ENCODE measurements around the gene GCNT3.

The GCNT3 gene

DNA sequence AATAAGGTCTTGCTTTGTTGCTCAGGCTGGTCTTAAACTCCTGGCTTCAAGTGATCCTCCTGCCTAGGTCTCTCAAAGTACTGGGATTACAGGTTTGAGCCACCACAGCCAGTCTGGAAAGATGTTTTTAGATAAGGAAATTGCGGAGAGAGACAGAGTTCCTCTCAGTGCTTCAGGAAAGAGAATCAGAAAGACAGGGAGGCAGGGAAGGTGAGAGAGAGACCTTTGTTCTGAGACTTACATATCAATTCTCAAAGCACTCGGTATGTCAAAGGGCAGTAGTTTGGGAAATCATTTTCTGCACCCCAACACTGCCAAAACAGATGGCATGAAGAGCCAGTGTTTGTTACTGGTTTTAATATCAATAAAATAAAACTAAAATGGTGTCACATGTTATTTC lies 13.1 kb upstream of the GCNT3 start:
- Histone ChIP-seq H2AFZ (ENCODE audit: low read length) (no peak overlapping the region), H3K9me3 (ENCODE audit: insufficient read depth, low read depth, low read length) (peaks cover 6% of the 10 kb centered on the region; the same call in 1 of the 2 replicates), H3K9ac (ENCODE audit: low read depth, low read length, poor library complexity, severe bottlenecking) (no peak overlapping the region), H3K4me3 (ENCODE audit: low read length, poor library complexity, severe bottlenecking) (no peak overlapping the region), H3K4me1 (ENCODE audit: insufficient read depth, low read length, poor library complexity, severe bottlenecking) (no peaks in the 10 kb centered on the region), H3K4me2 (ENCODE audit: low read depth, low read length, poor library complexity, severe bottlenecking) (no peak overlapping the region), H3K36me3 (ENCODE audit: insufficient read depth, low read length) (no peaks in the 10 kb centered on the region), H3K9me2 (replicated peaks; ENCODE audit: low read depth, low read length) (no peaks in the 10 kb centered on the region), H3K79me2 (ENCODE audit: insufficient read depth, low read length) (no peaks in the 10 kb centered on the region), H3K27me3 (ENCODE audit: insufficient read depth, low read length, poor library complexity, severe bottlenecking) (no peaks in the 10 kb centered on the region), H4K20me1 (ENCODE audit: insufficient read depth, low read length, poor library complexity, severe bottlenecking) (no peaks in the 10 kb centered on the region), H3F3A (ENCODE audit: low read depth) (no peaks in the 10 kb centered on the region)
- no peak for TF ChIP-seq EZH2phosphoT487 (IDR thresholded peaks at IDR 0.05; ENCODE audit: borderline replicate concordance)
- TF ChIP-seq, protein P1, sequence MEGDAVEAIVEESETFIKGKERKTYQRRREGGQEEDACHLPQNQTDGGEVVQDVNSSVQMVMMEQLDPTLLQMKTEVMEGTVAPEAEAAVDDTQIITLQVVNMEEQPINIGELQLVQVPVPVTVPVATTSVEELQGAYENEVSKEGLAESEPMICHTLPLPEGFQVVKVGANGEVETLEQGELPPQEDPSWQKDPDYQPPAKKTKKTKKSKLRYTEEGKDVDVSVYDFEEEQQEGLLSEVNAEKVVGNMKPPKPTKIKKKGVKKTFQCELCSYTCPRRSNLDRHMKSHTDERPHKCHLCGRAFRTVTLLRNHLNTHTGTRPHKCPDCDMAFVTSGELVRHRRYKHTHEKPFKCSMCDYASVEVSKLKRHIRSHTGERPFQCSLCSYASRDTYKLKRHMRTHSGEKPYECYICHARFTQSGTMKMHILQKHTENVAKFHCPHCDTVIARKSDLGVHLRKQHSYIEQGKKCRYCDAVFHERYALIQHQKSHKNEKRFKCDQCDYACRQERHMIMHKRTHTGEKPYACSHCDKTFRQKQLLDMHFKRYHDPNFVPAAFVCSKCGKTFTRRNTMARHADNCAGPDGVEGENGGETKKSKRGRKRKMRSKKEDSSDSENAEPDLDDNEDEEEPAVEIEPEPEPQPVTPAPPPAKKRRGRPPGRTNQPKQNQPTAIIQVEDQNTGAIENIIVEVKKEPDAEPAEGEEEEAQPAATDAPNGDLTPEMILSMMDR (conservative IDR thresholded peaks at IDR 0.05; ENCODE audit: low read length), result no peak

DNA sequence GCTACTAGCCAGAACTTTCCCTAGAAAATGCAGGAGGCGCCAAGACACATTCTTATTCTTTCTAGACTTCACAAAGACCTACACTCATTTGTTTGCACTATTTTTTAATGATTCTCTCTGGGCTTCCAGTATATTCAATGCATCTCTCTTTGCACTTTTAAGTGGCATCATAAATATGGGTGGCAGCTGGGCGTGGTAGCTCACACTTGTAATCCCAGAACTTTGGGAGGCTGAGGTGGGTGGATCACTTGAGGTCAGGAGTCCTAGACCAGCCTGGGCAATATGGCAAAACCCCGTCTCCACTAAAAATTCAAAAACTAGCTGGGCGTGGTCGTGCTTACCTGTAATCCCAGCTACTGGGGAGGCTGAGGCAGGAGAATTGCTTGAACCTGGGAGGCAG lies 5.6 kb upstream of the GCNT3 start:
- H3K9me2 ChIP-seq (replicated peaks; ENCODE audit: low read depth, low read length), result no peaks in the 10 kb centered on the region
- H3K4me3 ChIP-seq (ENCODE audit: low read length, poor library complexity, severe bottlenecking), result no peak overlapping the region
- no peak overlapping the region for H3K9ac ChIP-seq (ENCODE audit: low read depth, low read length, poor library complexity, severe bottlenecking)
- no peaks in the 10 kb centered on the region for H3K4me1 ChIP-seq (ENCODE audit: insufficient read depth, low read length, poor library complexity, severe bottlenecking)
- H3K4me2 ChIP-seq (ENCODE audit: low read depth, low read length, poor library complexity, severe bottlenecking), result no peak overlapping the region
- no peaks in the 10 kb centered on the region for H3K79me2 ChIP-seq (ENCODE audit: insufficient read depth, low read length)
- TF ChIP-seq EZH2phosphoT487 (IDR thresholded peaks at IDR 0.05; ENCODE audit: borderline replicate concordance), result no peak
- peaks cover 6% of the 10 kb centered on the region; the same call in 1 of the 2 replicates for H3K9me3 ChIP-seq (ENCODE audit: insufficient read depth, low read depth, low read length)
- peaks cover 14% of the 10 kb centered on the region for H3K27me3 ChIP-seq (ENCODE audit: insufficient read depth, low read length, poor library complexity, severe bottlenecking)
- H2AFZ ChIP-seq (ENCODE audit: low read length), result no peak overlapping the region
- H4K20me1 ChIP-seq (ENCODE audit: insufficient read depth, low read length, poor library complexity, severe bottlenecking), result no peaks in the 10 kb centered on the region
- no peaks in the 10 kb centered on the region for H3F3A ChIP-seq (ENCODE audit: low read depth)
- H3K36me3 ChIP-seq (ENCODE audit: insufficient read depth, low read length), result no peaks in the 10 kb centered on the region

DNA sequence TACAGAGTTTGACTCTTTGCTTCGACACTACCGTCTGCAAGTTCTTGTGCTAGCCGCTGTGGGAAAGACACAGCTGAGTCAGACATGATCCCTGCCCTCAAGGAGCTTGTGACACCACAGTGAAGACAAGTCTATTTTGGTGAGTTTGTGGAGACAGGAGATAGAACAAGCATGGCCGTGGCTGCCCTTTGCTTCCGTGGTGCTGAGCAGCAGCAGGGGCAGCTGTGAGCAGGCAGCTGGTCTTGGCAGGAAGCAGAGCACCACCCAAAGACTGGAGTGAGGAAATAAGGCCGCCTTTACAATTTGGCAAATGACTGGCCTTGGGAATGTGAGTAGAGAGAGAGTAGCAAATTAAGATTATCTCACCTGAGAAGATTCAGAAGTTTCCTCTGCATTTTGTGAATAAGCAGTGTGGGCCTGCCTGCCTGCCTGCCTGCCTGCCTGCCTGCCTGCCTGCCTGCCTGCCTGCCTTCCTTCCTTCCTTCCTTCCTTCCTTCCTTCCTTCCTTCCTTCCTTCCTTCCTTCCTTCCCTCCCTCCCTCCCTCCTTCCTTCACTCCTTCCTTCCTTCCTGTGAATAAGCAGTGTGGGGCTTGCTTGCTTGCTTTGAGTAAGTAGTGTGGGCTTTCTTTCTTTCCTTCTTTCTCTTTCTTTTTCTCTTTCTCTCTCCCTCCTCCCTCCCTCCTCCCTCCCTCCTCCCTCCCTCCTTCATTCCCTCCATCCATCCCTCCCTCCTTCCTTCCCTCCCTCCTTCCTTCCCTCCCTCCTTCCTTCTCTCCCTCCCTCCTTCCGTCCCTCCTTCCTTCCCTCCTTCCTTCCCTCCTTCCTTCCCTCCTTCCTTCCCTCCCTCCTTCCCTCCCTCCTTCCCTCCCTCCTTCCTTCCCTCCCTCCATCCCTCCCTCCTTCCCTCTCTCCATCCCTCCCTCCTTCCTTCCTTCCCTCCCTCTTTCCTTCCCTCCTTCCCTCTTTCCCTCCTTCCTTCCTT lies 1.6 kb upstream of the GCNT3 start:
- Histone ChIP-seq H3K79me2 (ENCODE audit: insufficient read depth, low read length) (no peaks in the 10 kb centered on the region), H3K4me3 (ENCODE audit: low read length, poor library complexity, severe bottlenecking) (no peak overlapping the region), H3K27me3 (ENCODE audit: insufficient read depth, low read length, poor library complexity, severe bottlenecking) (peaks cover 40% of the 10 kb centered on the region), H3K4me1 (ENCODE audit: insufficient read depth, low read length, poor library complexity, severe bottlenecking) (no peaks in the 10 kb centered on the region), H3K4me2 (ENCODE audit: low read depth, low read length, poor library complexity, severe bottlenecking) (no peak overlapping the region), H2AFZ (ENCODE audit: low read length) (no peak overlapping the region), H3K9me2 (replicated peaks; ENCODE audit: low read depth, low read length) (no peaks in the 10 kb centered on the region), H3K9me3 (ENCODE audit: insufficient read depth, low read depth, low read length) (no peaks in the 10 kb centered on the region), H3F3A (ENCODE audit: low read depth) (no peaks in the 10 kb centered on the region), H4K20me1 (ENCODE audit: insufficient read depth, low read length, poor library complexity, severe bottlenecking) (no peaks in the 10 kb centered on the region), H3K9ac (ENCODE audit: low read depth, low read length, poor library complexity, severe bottlenecking) (no peak overlapping the region), H3K36me3 (ENCODE audit: insufficient read depth, low read length) (no peaks in the 10 kb centered on the region)
- TF ChIP-seq, protein P1 (conservative IDR thresholded peaks at IDR 0.05; ENCODE audit: low read length), result no peak
- no peak for TF ChIP-seq EZH2phosphoT487 (IDR thresholded peaks at IDR 0.05; ENCODE audit: borderline replicate concordance)

Measured in Loucy (cell line).